OCI-M2 (cell line): Measurements from ENCODE around the gene MMP24OS.

Experiments
- DNase-seq: peaks from one replicate; lab custom pipeline; 2025; ENCODE audit not compliant: unreplicated experiment; lab: John Stamatoyannopoulos, UW

Gene MMP24OS

DNA sequence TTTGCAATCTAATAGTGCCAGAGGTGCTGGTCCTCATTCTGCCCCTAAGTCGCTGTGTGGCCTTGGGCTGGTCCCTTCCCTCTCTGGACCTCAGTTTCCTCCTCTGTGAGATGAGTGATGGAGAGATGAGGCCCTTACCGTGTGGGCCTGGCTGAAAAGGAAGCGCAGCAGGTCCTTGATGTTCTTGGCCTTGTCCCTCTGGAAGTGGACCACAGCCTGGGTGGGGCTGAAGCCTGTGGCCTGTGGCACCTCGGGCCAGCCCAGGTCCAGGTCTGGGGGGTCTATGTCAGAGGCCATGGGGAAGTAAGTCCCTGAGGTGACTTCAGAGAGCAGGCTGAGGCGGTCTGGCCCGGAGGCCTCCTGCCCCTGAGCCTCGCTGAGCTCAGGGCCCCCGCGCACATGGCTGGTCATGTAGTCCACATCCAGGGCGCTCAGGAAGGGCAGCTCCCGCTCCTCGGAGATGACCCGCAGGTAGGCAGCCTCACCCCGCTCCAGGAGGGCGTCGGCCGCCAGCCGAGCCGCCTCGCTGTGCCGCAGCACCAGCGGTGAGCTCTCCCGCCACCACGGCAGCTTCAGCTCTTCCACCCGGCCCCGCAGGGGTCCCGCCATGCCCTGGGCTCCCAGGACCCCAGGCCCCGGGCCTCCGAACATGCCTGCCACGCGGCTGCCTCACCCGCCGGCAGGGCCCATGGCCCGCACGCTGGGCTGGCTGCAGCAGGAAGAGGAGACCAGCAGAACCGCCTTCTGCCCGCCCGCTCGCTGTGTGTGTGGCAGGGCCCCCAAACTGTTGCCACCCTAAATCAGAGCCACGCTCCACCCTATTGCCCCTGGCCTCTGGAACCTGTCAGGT, 14.0 kb upstream of the MMP24OS start, which contains the start of gene FAM83C:
Gene FAM83C, minus strand, starts transcription at position 772 of the 850 bp plus-strand sequence. Its CDS starts 121 bp downstream, at position 651.
- no peak for DNase-seq

DNA sequence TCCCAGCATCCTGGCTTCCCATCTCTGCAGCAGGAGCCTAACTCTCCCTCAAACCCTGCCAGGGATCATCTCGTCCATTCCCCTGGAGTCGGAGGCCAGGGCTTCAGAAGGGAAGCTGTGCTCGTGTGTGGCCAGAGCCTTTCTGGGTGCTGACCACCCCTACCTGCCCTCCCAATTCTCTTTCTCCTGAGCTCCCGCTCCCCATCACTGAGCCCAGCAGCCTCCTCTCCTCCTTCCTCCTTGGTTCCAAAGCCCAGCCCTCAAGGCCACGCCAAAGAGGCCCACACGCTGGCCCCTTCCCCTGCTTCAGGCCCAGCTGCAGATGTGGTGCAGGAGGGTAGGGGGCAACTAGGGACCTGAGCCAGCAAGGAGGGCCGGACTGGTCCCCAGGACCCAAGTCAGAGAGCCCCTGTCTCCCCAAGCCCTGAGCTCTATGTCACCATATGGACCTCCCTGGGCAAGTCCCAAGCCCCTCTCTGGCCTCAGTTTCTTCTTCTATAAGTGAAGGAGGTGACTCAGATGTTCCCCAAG, 13.0 kb upstream of the MMP24OS start:
- DNase-seq = no peak

DNA sequence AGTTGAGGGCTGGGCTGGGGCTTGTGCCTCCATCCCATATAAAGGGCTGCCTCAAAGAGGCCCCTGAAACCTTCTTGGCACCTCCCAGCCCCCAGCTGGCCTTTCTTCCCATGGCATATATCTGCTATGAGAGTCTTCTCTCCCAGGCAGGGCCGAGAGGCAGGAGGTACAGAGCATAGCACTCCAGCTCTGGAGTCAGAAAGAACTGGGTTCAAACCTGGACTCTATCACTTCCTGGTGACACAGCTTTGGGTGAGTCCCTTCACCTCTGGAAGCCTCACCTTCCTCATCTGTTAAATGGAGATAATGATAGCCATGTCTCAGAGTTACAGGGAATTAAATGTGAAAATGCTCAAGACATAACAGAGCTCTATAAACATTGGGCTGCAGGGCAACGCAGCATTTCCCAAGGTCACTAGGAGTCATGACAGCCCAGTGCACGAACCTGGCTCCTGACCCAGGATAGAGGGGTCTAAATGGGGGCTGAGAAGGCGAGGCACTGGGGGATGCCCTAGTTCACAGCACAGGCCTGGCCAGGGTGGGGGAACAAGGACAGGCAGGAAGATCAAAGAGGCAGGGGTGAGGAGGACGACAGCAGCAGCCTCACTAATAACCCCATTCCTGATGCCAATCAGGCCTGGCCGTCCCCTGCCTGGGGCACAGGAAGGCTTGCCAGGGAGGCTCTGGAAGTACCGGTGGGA, 12.4 kb upstream of the MMP24OS start:
- no peak for DNase-seq

DNA sequence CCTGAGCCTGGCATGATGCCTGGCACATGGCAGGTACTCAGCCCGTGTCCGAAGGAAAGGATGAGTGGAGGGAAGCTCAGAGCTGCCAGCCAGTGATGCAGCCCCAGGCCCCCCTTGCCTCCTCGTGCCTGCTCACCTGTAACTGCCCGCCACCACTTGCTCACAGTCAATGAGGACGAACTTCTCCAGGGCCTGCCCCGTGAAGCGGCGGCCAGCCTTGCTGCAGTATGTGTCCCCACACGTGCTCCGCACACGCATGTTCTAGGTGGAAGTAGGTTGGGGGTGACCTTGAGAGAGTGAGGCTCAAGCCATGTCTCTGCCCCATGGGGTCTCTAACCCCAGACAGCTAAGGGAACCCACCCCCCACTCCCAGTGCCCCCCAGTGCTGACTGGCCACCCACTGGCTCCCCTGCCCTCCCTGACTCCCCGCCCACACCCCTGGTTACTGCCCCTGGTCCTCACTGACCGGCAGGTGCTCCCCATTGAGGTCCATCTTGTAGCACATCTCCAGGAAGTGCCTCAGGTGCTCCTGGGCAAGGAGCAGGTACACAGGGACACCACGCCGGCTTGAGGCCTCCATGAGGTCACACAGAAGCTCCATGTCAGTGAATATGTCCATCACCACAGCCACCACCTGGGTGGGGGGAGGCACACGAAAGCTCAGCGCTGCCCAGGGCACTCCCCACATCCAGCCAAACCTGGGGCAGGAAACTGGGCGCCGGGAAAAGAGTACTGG, 10.6 kb upstream of the MMP24OS start:
- no peak for DNase-seq

DNA sequence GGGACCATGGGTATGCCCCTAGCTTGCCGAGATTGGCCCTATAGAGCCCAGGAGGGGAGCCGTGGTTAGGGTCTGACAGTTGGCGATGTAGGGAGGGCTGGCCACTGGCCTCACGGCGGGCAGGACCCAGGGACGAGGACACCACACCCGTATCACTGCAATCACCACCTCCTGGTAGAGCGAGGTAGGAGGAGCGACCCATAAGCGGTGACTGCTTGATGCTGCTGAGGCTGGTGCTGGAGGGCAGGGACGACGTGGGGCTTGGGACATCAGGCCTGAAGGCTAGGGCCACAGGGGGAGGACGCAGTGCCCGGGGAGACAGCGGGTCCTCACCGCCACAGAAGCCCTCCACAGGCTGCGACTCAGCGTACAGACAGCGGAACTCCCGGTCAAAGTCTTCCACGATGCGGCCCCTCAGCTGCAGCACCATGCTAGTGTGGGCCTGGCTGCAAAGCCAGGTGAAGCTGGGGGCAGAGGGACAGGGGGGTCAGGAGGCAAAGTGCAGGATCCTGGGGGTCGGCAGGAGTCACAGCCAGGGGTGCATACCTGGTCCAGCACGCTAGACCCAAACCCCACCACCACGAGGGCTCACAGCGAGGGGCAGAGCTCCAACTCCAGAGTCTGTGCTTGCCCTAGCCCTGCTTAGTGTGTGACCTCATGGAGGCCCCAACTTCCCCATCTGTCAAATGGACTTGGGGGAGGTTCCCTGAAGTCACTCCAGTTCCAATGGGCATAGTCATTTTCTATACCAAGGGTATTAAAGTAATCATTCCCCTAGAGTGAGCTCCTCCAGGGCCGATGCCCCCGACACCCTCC, 9.8 kb upstream of the MMP24OS start:
- DNase-seq = no peak

DNA sequence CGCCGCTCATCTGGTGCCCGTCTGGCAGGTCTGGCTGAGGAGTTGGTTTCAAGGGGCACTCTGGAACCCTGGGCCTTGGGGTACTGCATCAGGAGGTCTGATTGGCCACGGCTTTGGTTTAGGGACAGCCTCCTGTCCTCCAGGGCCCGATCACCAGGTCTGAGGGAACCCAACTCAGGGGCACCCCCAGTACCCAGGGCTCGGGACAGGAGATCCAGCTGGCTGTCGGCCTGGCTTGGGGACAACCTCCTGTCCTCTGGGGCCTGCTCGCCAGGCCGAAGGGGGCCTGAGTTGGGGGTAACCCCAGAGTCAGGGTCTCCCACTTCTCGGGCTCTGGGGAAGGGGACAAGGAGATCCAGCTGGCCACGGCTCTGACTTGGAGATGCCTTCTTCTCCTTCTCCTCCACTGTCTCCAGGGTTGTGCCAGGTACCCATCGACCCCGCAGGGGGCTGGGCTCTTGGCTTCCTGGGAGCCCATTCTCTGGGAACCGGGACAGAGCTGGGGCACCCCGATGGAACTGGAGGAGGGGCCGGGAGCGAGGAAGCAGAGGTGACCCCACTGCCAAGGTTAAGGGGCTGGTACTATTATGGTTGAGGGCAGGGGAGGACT, 9.1 kb upstream of the MMP24OS start:
- DNase-seq = no peak

DNA sequence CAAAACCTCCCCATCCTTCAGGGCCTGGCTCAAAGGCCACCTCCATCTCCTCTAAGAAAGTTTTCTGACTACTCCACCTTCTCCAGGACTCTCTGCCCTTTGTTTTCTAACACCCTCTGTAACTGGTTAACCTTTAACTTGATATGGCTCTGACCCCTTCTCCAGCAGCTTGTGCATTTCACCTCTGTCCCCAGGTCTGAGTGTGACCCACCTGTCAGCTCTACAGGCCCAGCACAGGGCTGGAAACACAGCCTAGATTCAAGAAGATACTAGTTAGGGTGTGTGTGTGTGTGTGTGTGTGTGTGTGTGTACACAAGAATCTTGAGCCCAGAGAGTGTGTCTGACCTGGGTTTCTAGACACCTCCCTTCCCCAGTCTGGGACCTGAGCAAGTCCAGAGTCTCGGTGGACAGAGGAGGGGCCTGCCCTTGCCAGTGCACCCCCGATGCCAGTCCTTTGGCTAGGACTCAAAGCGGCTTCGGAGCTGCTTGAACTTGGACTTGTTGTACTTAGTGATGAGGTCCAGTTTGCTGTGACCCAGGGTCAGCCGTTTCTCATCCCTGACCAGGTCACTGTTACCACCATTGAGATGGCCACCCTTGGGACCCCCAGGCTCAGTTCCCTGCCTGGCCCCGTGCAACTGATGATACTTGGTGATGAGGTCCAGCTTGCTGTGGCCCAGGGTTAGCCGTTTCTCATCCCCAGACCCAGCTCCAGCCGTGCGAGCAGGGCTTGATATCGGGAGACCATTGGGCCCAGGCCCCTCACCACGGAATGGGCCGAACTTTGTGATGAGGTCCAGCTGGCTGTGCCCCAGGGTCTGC, 8.4 kb upstream of the MMP24OS start:
- no peak for DNase-seq

DNA sequence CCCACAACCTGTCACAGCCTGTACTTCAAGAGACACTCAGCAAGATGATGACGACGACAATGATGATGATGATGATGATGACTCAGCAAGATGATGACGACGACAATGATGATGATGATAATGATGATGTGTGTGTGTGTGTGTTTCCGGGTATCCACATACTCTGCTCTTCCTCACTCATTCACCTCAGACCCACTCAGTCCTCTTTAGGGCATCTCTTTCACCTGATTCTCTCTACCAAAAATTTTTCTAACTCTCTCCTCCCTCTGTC, 7.8 kb upstream of the MMP24OS start:
- no peak for DNase-seq

DNA sequence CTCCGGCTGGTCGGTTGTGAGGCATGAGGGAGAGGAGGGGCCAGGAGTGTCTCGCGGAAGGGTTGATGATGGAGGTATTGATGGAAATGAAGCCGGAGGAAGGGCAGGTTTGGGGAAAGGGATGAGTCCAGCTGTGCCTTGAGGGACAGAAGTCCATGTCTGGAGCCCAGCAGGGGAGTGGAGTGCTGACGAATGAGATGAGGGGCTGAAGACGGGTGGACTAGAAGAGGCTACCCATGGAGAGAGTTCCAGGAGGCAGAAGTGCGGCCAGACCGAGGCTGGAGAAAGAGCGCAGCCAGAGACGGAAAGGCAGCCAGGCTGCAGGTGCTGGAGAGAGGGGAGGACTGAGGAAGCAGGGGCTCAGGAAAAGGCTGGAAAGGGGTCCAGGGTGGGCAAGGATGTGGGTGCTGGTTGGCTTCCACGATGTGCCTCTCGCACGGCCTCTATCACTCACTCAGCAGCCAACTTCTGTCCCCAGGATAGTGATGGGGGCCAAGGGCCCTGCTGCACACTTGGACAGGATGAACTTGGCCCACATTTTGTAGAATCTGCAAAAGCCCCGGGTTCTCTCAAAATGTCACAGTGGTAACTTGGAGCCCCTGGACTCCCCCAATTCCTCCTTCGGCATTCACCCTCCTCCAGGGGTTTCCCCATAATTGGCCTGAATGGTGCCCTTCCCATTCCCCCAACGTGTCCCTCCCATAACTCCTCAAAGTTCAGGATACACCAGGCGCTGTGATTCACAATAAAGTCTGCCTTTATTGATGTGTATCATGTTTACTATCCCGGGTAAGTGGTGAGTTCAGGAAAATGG, 7.3 kb upstream of the MMP24OS start:
- DNase-seq = no peak

DNA sequence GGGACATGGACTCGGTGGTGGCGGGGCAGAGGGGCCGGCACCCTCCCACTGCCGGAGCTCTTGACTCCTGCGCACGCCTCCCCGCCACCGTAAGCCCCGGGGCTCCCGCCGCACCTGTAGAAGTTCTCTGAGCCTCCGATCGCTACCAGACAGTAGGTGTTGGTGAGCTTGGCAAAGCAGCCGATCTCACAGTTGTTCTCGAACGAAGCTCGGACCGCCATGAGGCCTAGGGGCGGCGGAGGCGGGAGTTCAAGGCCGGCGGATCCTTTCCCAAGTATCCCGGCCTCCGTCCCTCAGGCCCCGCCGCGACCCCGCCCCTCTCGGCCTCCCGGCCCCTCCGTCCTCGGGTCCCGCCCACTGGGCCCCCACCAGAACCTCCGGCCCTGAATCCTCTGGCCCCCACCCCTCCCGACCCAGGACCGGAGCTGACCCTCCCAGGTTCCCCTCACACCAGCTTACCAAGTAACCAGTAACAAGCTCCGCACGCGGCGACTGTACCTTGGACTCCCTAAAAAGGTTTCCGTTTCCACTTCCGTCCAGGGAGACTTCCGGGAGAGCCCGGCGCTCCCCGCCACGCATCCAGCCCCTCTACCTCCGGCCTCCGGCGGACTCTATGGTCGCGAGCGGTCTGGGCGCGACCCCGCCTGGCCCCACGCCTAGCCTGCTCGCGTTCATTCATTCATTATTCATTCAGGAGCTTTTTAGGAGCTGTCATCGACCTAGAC, 6.5 kb upstream of the MMP24OS start, which contains the start of gene EIF6:
Gene EIF6, minus strand, starts transcription at position 506 of the 725 bp plus-strand sequence. Its CDS starts 285 bp downstream, at position 221.
- DNase-seq = peak; percentile 87

DNA sequence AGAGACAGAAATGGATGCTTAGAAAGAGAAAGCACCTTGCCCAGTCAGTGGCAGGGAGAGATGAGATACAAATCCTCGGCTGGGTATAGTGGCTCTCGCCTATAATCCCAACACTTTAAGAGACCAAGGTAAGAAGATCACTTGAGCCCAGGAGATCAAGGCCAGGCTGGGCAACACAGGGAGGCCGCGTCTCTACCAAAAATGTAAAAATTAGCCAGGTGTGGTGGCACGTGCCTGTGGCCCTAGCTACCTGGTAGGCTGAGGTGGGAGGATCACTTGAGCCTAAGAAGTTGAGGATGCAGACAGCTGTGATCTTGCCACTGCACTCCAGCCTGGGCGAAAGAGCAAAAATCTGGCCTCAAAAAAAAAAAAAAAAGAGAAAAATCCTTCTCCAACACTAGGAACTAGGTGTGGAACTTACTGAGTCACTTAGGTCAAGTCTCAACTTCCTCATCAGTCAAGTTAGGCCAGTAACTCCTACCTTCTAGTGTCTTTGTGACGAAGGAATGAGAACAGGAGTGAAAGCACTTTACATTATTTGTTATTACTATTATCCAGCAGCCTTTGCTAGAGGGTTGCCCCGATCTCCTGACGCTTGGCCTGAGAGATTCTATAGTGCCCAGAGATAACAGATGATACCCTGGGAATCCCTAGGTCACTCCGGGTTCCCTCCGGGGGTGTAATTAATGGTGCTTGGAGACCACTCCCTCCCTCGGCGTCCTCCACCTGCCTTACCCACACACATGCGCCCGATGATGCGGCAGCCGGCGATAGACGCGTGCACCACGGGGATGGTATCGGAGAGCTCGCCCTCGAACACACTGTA, 5.7 kb upstream of the MMP24OS start:
- no peak for DNase-seq

DNA sequence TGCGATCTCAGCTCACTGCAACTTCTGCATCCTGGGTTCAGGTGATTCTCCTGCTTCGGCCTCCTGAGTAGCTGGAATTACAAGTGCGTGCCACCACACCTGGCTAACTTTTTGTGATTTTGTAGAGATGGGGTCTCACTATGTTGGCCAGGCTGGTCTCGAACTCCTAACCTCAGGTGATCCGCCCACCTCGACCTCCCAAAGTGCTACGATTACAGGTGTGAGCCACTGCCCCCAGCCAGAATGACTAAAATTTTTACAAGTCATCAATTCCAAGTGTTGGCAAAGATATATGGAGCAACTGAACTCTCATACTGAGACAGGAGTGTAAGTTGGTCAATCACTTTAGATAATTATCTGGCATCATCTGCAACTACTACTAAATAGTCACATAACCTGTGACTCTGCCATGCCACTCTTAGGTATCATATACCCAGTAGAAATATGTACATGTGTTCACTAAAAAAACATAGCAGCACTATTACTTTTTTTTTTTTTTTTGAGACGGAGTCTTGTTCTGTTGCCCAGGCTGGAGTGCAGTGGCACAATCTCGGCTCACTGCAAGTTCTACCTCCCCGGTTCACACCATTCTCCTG, 3.7 kb upstream of the MMP24OS start:
- DNase-seq = no peak

DNA sequence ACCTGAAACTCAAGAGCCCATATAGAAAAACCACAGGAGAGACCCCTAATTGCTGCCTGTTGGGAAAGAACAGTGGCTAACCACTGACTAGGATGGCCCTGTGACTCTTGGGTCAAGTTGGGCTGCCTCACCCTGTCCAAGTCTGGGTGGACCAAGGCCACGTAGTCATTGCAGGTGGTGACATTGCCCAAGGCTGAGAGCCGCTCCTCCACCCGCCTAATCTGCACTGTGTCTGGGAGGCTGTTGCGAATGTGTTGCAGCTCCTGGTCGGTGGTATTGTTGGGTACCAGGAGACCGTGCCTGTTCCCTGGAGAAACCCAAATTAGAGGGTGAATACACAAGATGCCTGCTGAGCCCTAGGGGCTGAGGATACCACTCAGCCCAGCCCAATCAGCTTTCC, 2.6 kb upstream of the MMP24OS start:
- no peak for DNase-seq

DNA sequence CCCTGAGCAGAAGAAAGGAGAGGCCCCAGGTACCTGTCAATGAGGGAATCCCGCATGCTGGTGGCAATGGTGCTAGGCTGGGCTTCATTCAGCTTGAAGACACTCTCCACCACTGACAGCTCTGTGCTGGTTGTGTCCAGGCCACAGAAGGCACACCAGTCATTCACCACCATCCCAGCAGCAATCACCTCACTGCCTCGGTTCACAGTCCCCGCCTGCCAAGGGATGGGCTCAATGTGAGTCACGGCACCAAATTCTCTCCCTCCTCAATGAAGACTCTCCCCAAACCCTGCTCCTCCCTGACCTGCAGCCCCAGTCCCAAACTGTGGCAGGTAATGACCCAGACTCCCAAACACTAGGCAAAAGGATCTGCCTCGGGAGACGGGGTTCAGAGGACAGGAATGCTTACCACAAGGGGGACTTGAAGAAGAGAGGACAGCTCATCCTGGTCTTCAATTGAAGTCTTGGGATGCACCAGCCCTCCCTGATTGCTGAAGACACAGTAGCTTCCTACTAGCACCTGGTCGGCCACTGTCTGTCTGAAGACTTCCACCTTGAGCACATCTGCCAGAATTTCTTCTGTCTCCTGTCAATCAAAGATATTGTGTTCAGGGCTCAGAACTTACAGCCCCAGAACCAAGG, 1.7 kb upstream of the MMP24OS start:
- DNase-seq = no peak

DNA sequence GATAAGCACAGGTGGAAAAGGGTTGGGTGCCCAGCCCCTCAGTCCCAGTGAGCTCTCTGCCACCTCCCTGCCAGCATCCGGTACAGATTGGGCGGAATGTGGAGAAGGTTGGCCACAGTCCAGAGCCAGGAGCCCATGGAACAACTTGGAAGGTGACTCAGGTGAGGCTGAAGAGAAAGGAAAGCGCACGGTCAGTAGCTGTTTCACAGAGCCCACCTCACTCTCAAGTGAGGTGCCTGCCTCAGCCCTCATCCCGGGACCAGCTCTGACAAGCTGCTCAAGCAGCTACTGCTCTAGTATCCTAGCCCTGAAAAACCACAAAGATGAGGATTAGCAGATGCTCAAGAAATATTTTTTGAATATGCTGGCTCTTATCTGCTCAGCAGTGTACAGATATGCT, 1.1 kb upstream of the MMP24OS start:
- DNase-seq = no peak

DNA sequence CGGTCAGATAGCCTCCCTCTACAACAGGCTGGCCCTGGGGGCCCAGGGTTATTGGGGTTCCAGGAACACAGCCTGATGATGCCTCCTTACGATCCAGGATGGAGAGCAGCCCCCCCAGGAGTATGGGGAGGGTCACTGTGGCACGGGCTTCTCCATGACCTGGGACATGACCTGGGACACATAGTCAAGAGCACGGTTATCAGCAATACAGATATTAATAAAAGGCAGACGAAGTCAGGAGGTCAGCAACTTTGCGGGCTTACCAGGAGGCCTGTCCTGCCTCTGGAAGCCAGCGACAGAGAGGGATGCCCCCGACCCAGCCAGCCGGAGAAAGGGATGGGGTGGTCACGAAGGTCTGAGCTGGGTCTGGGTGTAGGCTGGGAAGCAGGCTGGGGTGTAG, 795 bp downstream of the MMP24OS start:
- no peak for DNase-seq
